Lower leg skin (tissue), 3 donors: ENCODE measurements around the gene LHFPL3.

ENCODE experiments used
- CTCF ChIP-seq, 3 donors: fragments of 450-650 bp; IDR thresholded peaks; one replicate each; pipeline ENCODE4 v1.5.1; 2016; ENCODE audit warnings: antibody characterized with exemption in 3 of 3, mild to moderate bottlenecking in 3 of 3, moderate library complexity in 2 of 3
- POLR2A ChIP-seq, 2 donors: fragments of 450-650 bp; IDR thresholded peaks; one replicate each; pipeline ENCODE4 v1.6.1; 2016 to 2017; ENCODE audit warnings: antibody characterized with exemption in 2 of 2, mild to moderate bottlenecking in 1 of 2, moderate library complexity in 1 of 2

GRCh38 chr7:104772405-104773345 is 444.3 kb downstream of the LHFPL3 start:
- TF ChIP-seq POLR2A (IDR thresholded peaks at IDR 0.05), result no peak
- no peak for TF ChIP-seq CTCF (IDR thresholded peaks at IDR 0.05)
